ENCODE measurements around the gene GLIPR2.
"Not testable (repeated sequence)": the region's sequence is repeated elsewhere in the genome, so short reads cannot be mapped to it uniquely, and the experiment has no call there.

Gene GLIPR2, protein sequence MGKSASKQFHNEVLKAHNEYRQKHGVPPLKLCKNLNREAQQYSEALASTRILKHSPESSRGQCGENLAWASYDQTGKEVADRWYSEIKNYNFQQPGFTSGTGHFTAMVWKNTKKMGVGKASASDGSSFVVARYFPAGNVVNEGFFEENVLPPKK
- total RNA-seq, result 108 to 279 (median 220) reads per million in 18 experiments

DNA sequence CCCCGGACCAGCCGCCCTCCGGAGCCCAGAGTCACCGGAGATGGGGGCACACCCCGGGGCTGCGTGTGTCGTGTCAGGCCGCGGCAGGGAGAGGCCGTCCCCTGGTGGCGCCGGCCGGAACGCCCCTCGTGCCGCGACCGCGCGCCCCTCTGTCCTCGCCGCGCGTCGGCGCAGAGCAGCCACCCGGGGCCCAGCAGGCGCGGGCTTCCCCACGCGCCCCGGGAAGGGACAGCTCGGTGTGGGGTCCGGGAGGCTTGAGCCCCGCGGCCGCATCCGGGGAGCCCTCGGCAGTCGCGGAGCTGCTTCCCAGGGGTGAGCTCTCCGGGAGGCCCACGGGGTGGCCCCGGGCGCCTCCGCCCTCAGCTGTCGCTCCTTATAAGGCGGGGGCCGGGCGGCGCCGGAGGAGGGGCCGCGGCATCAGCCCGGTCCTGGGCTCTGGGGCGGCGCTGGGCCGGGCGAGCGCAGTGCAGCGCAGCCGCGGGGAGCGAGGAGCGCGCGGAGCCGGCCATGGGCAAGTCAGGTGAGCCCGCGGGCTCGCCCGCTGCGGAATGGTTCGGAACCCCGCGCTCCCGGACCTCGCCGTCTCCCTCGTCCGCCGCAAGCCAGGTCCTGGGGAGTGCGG lies at the start of gene GLIPR2:
Gene GLIPR2 (plus strand): TSS at position 462 of the 622 bp plus-strand sequence. CDS start 46 bp downstream, at position 508.
- DNase-seq, result peak; percentile 87 to 92

DNA sequence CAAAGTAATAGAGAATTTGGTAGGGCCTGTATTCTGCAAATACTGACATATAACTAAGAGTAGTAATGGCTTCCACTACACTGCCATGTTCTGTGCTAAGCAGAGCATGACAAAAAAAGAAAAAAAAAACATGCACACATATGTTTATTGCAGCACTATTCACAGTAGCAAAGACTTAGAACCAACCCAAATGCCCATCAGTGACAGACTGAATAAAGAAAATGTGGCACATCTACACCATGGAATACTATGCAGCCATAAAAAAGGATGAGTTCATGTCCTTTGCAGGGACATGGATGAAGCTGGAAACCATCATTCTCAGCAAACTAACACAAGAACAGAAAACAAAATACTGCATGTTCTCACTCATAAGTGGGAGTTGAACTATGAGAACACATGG lies 49.5 kb upstream of the GLIPR2 start:
- DNase-seq, result not testable (repeated sequence)

DNA sequence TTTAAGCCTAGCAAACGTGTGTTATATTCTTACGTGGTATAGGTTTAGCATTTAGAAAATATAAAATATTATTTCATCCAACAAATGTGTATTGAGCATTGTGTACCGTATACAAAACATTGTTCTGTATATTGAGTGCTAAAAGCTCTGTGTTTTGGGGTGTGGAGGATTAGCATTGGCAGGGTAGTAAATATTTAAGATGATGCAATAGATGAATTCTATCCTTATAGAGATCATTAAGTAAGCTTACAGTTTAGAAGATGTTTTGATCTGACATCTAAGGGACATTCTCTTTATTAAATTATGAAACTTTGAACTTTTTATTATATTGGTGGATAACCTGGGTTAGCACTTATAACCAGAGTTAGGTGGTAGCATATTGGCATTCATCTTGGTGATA lies 48.5 kb upstream of the GLIPR2 start:
- DNase-seq, result no peak

DNA sequence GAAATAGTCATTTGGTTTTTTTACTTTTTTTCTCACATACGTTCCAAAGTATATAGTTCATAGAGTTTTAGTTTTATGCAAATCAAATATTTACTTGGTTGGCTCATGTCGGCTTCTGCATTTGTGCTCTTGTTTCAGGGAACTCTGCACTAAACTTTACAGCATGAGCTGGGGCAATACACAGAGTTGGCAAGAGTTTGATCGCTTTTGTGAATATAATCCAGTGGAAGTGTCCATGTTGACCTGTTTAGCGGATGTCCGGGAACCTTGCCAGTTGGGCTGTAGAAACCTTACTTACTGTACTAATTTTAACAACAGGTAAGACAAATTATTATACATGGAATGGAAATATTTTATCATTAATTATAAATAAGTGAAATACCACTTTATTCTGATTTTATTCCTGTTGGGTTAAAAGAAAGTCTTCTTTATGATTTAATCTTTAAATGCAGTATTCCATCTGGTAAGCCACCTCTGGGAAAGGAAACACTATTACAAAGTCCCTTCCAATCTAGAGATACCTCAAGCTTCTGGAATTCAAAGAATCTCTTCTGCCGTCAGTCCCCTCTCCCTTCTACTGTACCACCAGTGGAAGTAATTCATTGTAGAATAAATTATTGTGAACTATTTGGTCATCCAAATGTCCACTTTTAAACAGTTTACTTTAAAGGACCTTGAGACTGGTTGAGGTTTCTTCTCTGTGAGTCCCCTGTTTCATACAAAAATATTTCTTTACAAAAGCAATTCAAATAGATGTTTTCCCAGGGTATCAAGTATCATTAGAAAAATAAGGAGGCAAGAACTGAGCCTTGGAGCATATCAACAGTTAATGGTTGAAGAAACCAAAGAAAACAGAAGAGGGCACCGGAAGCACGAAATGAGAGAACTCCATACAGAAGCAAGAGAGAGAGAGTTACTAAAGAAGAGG lies 45.2 kb upstream of the GLIPR2 start:
- DNase-seq, result no peak

DNA sequence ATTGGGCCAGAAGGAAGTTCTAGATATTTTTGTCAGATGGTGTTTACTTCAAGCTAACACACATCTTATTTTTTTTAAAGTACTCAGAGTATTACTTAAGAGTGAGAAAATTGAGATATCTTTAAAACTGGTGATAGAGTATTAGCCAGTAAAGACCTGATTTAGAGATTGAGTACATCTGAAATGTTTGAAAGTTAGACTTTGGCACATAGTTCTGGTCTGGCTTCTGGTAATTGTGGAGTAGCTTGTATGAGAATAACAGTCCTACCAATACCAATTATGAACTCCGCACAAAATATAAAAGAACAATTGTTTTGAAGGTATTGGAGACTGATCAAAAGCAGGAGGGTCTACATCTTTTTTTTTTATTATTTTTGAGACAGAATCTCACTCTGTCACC lies 44.5 kb upstream of the GLIPR2 start:
- DNase-seq, result no peak

DNA sequence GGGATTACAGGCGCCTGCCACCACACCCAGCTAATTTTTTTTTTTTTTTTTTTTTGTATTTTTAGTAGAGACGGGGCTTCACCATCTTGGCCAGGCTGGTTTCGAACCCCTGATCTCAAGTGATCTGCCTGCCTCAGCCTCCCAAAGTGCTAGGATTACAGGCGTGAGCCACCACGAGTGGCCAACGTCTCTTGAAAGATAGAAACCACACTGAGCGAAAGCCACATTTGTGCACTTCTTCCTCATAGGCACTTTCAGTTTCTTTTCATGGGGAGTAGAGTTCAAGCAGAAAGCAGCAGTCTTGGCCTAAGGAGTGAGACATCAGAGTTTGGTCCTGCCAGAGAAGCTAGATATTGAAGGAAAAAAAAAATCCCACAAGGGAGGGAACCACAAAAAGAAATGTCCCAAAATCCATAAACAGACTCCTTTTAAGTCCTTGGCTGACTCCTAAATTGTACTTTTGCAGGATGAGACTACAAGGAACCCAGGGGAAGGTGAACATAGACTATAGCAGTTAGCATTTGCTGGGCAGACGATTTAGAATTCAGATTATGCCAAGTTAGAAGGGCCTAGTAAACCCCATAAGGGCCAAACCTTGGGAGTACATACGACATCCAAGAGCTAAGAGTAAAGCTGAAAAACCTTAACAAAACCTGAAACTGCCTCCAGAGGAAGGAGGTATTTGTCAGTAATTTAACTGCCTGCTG lies 43.9 kb upstream of the GLIPR2 start:
- peak; percentile 69 to 77 for DNase-seq

DNA sequence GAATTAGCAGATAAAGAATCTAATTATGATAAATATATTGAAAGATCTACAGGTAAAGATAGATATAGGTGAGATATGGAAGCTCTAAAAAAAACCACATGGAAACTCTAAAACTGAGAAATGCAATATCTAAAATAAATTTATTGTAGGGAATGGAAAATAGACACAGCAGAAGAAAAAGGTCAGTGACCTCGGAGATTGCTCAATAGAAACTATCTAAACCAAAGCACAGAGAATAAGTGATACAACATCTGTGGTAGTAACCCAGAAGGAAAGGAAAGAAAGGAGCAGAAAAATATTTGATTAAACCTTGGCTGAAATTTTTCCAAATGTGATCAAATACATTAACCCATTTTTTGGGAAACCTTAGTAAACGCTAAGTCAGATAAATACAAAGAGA lies 43.1 kb upstream of the GLIPR2 start:
- no peak for DNase-seq

DNA sequence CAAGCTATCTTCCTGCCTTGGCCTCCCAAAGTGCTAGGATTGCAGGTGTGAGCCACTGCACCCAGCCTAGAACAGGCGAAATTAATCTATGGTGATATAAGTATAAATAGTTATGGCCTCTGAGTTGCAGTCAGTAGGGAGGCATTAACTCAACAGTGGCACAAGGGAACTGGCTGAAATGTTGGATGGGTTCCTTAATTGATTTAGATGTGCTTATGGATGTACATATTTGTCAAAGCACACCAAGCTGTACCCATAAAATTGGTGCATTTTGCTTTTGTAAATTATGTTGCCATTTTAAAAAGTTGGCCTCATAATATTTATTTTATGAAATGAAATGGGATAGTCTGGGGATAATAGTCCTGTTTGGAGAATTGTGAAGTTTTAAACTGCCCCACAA lies 36.8 kb upstream of the GLIPR2 start:
- no peak for DNase-seq

DNA sequence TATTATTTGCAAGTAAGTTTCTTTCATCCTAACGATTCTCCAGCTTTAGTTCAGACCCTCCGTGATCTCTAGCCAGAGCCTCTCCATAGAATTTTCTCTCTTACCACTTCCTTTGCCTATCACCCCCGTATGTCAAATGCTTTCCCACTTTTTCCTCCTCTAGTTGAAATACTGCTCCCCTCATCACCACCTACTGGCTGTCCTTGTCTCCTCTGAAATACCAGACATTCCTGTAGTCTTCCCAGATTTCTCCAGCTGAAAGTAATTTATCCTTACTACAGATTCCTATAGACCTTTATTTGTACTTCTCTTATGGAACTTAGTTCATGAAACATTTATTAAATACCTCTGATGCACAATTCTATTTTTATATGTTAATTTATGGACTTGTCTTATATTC lies 36.0 kb upstream of the GLIPR2 start:
- DNase-seq, result no peak

DNA sequence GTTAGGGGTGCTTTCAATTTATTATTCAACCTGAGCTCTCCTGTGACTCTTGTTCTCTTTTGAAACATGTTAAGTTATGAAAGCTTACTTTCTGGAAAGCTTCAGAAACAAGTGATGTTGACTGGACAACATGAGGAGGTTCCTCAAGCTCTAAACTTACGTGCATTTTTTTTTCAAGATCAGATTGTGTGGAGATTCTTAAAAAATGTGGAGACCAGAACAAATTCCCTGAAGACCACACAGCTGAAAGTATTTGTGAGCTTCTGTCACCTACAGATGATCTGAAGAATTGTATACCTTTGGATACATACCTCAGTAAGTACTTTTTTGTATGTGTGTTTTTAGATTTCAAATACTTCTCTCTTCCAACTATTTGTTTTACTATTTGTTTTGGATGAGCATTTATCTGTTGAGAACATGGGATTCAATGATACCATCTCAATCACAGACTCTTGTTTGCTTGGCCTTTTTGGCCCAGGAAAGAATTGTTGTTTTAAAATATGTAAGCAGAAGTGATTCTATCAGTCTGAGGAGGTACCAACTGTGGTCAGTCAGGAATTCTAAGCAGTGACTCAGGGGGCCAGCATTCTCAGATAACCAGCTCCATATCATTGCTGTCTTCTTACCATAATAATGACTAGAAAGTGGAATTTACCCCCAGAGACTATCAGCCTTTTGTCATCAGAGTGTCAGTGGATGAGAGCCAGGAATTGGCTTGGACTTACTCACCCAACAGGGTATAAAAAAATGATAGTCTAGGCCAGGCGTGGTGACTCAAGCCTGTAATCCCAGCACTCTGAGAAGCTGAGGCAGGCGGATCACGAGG lies 34.4 kb upstream of the GLIPR2 start:
- DNase-seq, result no peak

DNA sequence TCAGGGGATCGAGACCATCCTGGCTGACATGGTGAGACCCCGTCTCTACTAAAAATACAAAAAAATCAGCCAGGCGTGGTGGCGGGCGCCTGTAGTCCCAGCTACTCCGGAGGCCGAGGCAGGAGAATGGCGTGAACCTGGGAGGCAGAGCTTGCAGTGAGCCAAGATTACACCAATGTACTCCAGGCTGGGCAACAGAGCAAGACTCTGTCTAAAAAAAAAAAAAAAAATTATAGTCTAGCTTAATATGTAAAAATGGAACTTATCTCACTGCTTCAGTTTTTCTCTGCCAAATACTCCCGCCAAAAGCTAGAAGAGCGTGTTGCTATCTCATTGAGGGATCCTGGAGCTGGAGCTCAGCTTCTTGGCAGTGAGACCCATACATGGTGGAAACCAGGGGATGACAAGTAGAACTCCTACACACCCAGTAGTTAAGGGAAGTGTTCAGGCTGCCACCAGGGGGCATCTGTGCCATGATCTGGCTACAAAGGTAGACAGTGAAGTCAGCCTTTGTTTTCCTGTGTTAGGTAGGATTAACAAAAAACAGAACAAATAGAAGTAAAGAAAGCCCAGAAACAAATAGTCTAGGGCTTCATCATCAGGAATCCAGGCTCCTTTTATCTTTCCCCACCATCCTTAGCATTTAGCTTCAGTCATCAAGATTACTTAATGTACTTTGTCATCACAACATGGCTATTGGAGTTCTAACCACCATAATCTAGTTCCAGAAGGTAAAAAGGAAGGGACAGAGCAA lies 33.6 kb upstream of the GLIPR2 start:
- peak; percentile 82 to 87 for DNase-seq

DNA sequence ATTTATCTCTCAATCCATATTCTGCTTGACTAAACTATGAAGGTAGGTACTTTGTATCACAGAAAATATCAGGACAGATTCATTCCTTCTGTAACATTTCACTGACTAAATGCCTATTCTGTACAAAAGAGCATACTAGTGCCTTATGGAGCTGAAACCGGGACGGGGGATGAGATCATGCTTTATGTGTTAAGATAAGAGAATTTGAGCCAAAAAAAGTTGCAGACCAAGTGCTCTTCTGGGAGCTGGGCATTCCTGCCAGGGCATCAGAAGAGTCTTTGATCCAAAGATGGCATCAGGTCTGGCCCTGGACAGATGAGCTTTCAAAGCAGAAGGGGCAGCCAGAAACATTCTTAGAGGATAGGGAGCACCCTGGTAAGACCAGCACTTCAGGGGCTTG lies 27.5 kb upstream of the GLIPR2 start:
- DNase-seq, result no peak

DNA sequence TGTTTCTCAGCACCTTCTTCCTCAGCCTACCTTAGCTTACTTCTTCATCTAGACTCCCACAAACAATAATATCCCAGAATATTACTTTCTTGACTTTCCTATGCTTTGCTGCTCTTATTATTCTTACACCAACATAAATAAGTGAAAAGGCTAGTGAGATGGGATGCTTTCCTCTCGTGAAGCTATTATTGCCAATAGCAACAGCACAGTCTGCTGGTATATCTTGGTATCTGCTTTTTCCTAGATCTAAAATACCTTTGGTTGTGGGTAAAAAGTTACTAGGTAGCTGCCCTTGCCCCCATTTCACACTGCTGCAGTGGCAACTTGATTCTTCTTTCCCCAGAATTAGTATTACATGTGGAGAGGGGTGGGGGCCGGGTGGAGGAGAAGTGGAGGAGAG lies 26.1 kb upstream of the GLIPR2 start:
- DNase-seq, result no peak

DNA sequence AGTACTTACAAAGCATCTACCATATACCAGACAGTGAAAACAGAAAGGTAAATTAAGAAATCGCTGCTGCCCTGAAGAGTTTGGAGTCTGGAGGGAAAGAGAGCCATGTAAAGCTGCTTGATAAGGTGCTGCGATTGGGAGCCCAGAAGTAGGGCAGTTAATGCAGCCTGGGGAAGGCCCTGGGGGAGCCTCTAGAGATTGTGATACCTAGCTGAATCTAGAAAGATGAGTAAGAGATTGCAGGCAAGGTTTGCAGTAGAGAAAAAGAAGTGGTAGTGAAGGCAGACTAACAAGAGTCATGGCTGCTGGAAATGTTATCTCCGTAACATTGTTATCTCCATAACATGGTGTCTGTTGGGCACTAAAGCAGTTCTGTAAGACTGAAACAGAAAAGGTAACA lies 24.0 kb upstream of the GLIPR2 start:
- no peak for DNase-seq

DNA sequence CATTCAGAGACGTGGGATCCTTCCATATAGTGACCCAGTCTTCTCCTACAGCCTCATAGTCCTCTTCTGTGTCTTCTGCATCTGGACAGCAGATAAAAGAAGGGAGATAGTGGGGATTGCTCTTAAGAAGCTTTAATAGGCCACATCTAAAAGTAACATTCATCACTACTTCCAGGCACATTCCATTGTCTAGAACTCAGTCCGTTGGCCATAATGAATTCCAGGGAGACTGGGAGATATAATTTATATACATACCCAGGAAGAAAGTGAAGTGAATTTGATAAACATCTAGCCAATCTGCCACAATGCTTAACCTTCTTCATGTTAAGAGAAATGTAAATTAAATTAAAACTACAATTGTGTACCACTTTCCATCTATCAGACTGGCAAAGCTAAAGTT lies 22.5 kb upstream of the GLIPR2 start:
- no peak for DNase-seq

DNA sequence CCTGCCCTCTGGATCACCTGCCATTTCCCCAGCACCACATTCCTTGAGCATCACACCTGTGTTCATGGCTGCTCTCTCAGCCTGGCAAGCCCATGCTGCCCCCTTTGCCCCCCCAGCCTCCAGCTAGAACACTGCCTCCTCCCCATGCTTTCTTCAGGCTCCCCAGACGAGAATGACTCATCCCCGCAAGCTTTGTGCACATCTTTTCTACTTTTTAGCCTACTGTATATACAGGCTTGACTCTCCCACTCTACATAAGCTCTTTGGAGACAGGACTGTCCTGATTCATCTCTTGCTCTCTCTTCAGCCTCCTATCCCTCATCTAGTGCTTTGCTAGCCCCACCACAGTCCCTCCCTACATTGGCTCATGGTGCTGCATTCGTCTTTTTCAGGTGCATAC lies 19.9 kb upstream of the GLIPR2 start:
- no peak for DNase-seq

DNA sequence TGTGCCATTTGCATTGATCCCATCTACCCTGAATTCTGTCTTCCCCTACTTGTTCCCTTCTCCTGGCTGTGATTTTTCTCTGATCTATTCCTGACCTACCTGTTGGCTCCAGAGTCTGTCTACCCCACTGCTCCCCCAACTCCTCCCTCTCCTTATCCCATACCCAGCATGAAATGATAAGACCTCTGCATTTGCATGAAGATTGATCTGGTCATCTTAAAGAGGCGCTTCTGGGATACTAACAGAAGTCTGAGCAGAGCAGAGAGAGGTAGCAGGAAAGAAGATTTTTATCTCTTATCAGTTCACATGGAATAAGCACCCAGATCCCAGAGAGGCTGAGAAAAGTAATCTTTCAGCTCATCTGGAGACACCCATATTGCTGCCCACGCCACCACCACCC lies 18.3 kb upstream of the GLIPR2 start:
- no peak for DNase-seq

DNA sequence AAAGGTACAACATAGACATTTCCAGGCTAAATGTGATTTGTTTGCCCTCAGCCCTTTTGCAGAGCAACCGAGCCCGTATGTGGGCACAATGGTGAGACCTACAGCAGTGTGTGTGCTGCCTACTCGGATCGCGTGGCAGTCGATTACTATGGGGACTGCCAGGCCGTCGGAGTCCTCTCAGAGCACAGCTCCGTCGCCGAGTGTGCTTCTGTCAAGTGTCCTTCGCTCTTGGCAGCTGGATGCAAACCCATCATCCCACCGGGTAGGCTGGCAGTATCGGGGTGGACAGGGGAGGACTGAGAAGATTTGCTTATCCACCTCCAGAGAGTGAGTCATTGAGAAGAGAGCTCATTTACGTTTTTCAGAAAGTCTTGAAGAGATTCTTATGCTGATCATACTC lies 17.8 kb upstream of the GLIPR2 start:
- DNase-seq, result no peak

DNA sequence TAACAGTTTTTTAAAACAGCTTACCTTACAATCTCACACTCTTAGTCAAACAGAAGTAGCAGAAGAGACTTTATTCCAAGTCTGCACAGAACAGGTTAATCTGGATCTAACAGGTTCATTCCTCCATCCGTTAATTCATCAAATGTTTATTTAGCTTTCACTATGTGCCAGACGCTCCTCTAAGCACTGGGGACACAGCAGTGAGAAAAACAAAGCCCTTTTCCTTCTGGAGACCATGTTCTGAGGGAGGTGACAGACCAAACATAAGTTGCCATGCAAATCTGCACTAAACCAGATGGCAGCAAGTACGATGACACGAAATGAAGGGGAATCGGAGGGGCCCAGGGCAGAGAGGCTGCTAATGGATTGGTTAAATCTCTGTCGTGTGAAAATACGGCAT lies 17.1 kb upstream of the GLIPR2 start:
- DNase-seq, result no peak

DNA sequence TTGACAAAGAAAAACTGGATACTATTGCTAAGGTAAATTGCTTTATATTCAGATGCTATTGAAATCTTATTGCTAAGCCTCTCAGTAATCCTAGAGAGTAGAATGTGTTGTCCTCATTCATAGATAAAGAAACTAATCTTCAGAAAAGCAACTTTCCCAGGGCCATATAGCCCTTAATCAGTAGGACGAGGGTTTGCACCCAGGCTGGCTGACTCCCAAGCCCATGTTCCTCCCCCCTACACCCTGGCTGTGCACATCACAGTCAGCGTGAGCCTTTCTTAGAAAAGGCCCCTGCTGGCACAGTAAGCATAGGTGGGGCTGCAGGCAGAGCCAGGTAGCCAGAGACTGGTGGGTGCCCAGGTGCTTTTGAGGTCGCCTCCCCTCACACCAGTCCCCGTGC lies 15.8 kb upstream of the GLIPR2 start:
- DNase-seq, result no peak

DNA sequence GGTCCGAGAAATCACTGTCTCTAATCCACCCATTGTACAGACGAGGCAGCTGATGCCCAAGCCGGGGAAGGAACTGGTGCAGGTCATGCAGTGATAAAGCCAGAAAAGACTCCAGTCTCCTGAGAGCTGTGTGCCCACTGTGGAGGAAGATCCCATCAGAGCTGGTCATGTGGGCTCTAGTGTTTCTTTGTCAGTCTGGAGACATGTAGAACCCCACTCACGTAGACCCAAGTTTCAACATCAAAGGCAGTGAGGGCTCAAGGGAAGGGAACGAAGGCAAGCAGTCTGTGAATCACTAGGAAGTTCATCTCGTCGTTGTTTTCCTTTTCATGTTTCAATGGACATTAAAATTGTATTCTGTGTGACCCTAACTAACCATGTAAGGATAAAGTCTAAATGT lies 14.6 kb upstream of the GLIPR2 start:
- DNase-seq, result peak; percentile 54 to 71
